GM21576 (cell line): ENCODE measurements around the gene CDH22.

Experiments
- ATAC-seq: cut with Tn5 transposase; IDR thresholded peaks from one replicate; pipeline ENCODE4 v1.9.1; 2021; ENCODE audit warnings: mild to moderate bottlenecking, moderate library complexity; ENCODE audit not compliant: unreplicated experiment

Gene CDH22

DNA sequence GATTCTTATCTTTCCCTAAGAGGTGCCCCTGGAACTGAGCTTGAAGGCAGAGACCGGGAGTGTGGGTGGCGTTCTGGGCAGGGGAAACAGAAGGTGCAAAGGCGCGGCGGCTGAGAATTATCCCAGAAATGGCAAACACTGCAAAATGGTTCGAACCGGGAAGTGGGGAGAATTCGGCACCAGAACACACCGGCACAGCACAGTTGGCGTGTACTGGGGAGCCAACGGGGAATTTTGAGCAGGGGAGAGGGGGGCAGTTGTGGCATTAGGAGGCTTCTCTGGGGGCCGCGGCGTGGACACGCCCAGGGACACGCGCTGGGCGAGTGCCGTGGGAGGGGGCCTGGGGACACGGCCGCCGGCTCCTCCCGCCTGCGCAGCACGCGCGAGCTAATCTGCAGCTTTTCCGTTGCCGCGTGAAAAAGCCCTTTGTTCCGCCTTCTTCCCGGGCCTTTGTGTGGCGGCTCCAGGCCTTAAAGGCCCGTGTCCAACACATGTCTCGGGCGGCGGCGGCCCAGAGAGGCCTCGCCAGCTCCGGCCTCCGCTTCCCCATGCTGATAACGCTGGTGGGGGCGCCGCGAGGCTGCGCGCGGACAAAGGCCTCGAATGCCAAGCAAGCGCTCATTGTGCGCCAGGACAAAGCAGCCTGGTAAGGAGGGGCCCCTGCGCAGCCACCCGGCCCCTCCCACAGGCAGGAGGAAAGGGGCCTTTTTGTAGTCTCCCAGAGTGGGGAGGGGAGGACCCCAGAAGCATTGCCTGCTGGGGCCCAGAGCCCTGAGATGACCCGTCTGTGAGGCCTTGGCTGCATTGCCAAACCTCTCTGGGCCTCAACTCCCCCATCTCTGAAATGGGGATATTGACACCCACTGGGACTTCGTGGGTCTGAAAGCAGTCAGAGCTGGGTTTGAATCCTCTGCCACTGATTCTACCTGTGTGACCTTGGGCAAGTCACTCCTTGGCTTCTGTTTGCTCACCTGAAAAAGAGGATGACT lies 107.4 kb downstream of the CDH22 start:
- ATAC-seq = no peak

DNA sequence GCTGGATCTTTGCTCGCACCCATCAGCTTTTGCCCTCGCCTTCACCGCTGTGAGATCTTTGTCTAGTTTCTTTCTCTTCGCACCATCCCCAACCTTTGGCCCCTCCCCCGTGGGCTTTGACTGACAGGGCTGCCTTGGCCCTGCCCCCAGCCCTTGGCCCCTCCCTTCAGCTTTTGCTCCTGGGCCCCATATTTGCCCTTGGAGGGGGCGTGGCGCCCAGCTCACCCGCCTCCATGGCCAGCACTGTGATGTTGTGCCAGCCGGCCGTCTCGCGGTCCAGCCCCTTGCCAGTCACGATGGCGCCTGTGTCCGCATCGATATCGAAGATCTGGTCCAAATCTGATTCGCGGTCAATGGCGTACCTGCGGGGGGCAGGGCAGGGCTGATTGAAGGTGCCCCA lies 109.1 kb downstream of the CDH22 start:
- no peak for ATAC-seq

GRCh38 chr20:46196990-46197389 lies 111.3 kb downstream of the CDH22 start:
- ATAC-seq = no peak

DNA sequence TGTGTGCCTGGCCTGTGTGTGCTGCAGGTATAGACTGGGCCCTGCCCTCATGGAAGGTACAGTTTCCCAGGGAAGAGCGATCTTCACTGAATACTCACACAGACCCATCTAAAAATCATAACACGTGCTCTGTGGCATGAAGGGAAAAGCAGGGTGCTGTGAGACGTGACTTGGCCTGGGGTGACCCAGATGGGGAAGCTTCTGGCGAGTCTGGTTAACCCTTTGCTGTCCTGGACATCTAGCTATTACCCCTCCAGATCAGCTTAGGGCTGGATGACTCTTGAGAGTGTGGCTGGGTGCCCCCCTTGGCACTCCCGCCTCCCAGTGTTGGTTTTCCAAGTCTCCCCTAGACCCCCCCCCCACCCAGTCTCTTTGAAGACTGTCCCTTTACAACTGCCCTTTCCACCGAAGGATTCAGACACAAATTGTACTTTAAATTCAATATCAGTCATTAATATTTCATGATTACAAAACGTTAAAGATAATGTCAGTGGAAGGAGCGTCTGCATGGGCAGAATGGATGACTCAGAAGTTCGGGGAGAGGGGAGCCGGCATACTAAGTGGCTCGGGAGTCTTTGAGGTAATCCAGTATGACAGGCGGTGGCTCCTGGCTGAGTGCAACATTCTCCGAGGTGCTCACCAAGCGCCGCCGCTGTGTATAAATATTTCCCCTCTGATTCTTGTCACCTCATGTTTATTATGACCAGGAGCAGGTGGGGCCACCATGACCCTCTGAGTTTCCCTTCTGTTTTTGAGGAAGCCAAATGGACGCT lies 112.8 kb downstream of the CDH22 start:
- ATAC-seq = no peak

GRCh38 chr20:46194409-46194808 lies 113.9 kb downstream of the CDH22 start:
- no peak for ATAC-seq

DNA sequence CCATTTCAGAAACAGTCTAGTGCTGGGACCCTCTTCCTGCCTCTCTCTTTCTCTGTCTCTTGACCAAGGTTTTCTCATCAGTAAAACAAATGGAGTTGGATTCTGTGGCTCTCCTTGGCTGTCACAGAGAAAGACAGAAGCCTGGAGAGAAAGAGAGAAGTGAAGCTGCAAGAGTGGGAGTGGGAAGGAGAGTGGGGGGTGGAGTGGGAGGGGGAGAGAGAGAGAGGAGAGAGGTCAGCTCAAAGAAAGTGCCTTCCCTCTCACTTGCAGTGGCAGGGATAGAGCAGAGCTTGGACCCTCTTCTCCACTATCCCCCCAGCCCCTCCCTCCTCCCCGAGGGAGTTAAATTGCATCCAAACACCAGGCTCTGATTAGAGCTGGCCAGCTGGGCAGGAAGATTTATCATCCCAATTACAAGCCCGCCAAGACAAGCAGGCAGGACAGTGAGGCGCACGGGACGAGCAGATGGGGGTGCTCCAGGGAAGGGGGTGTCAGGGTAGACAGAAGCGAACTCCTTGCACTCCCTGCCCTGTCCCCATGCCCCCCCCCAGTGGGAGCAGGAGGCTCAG lies 115.8 kb downstream of the CDH22 start:
- ATAC-seq = no peak

- ATAC-seq = no peak
Measured at GRCh38 chr20:46191611-46192010, 116.7 kb downstream of the CDH22 start.

- no peak for ATAC-seq
Measured at GRCh38 chr20:46191168-46191540, 117.1 kb downstream of the CDH22 start.

- no peak for ATAC-seq
Measured at GRCh38 chr20:46190478-46191167, 117.7 kb downstream of the CDH22 start.

- no peak for ATAC-seq
Measured at GRCh38 chr20:46188866-46189541, 119.3 kb downstream of the CDH22 start.

GRCh38 chr20:46186210-46186609 lies 122.1 kb downstream of the CDH22 start:
- no peak for ATAC-seq

- no peak for ATAC-seq
Measured at GRCh38 chr20:46185353-46185752, 122.9 kb downstream of the CDH22 start.

DNA sequence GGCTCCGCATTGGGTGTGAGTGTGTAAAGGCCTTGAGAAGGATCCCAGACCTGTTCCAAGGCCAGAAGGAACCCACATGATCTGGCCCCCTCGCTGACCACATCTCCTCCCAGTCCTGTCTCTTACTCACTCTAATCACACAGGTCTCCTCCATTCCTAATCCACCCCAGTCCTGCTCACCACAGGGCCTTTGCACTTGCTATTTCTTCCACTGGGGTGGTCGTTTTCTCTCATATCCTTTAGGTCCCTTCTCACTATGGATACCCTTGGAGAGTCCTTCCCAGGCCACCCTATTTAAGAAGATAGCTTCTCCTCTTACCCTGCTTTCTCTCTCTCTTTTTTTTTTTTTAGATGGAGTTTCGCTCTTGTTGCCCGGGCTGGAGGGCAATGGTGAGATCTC lies 124.5 kb downstream of the CDH22 start:
- ATAC-seq = no peak

DNA sequence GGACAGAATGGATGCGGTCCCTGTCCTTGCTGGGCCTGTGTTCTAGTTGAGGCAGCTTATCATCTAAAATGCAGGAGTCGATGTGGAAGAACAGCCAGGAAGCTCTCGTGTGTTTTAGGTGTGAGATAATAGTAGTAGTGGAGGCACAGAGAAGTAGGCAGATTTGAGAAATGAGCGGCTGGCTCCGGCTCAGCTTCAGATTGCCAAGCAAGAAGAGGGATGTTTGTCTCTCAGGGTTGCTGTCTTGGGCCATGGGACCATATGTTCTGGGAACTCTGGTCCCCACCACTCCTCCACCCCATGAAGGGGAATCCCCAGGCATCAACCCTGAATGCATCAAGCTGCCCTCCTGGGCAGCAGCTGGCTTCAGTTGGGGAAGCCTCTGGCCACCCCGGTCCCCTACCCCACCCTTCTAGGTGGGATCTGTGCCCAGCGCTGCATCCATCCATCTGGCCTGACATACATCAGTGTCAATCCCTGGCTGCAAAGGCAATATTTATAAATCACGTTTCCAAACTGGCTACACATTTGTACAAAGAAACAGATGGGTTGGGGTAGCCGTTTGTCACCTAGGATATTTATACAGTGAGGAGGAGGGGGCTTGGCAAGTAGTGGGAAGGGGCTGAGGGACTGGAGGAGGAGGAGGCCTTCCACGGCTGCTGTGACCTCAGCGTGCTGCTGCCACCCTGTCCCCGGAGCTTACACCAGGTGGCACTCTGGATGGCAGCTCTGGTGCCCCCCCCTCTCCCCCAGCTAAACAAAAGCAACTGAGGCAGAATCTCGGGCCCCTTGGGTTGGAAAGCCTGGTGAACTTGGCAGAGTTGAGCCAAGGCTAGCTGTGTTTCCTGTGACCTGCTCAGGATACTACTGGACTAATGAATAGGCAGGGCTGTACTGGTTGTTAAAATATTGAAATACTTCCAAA lies 125.8 kb downstream of the CDH22 start:
- no peak for ATAC-seq

GRCh38 chr20:46179862-46180261 lies 128.4 kb downstream of the CDH22 start:
- no peak for ATAC-seq

- no peak for ATAC-seq
Measured at GRCh38 chr20:46178891-46179290, 129.4 kb downstream of the CDH22 start.

- no peak for ATAC-seq
Measured at GRCh38 chr20:46177768-46178167, 130.5 kb downstream of the CDH22 start.

DNA sequence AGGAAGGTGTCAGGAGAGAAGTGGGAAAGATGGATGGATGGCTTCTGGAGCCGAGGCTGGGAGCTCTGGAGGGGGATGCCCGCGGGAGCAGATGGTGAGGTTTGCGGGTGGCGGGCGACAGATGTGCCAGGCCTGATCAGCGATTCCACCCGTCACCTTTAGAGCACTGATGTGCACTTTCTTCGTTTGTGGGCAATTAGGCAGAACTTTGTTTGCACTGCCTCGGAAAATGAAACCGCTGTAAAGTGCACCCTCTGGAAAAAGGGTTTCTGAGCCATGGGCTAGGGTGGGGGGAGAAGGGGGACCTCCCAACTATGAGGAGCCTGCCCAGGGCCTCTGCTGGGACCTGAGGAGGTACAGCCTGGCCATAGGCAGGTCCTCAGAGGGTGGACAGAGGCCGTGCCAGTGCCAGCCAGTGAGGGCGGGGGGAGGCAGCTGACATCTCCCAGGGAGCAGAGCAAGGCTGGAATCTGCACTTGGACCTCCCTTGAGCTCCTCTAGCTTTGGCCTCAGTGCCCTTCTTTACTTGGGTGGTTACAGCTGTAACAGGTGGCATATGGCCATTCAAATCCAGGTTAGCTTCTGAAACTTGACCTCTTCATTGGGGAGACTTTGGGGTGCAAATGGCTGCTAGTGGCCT lies 131.4 kb downstream of the CDH22 start:
- no peak for ATAC-seq

DNA sequence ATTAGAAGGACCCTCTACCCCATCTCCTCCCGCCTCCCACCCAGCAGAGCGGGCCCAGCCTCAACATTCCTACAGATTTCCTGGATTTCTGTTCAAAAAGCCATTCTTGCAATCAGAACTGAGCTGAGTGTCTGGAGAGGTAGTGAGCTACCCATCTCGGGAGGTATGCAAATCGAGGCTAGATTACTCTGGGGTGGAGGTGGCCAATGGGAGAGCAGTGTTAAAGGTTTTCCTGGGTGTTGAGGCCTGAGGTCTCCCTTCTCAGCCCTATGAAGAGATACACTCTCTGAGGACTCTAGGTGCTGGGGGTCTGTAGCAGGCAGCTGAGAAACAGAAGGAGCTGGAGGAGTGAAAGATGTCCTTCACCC lies 133.2 kb downstream of the CDH22 start:
- no peak for ATAC-seq
